Trophoblast cell (in vitro differentiated cells and primary cell): ENCODE measurements around the gene ZNF555.

Source experiments
- DNase-seq, 2 donors: peaks; one replicate each; pipeline ENCODE4 v3.0.0-alpha.2; 2016
- H2AFZ ChIP-seq: 2 replicates; pipeline ENCODE4 v1.6.1; 2013; ENCODE audit warnings: low read length, moderate library complexity, mild to moderate bottlenecking; ENCODE audit not compliant: insufficient read depth, poor library complexity
- H2AK5ac ChIP-seq: 2 replicates; pipeline ENCODE4 v1.6.1; 2013; ENCODE audit warnings: mild to moderate bottlenecking, low read length
- H2BK120ac ChIP-seq: 2 replicates; pipeline ENCODE4 v1.6.1; 2013; ENCODE audit warnings: low read length, mild to moderate bottlenecking, moderate library complexity; ENCODE audit not compliant: insufficient read depth, poor library complexity
- H2BK12ac ChIP-seq: 2 replicates; pipeline ENCODE4 v1.6.1; 2013; ENCODE audit warnings: mild to moderate bottlenecking, low read length, moderate library complexity
- H2BK5ac ChIP-seq: 2 replicates; pipeline ENCODE4 v1.6.1; 2013; ENCODE audit warnings: low read length, low read depth, moderate library complexity, mild to moderate bottlenecking; ENCODE audit not compliant: poor library complexity
- H3K14ac ChIP-seq: 2 replicates; pipeline ENCODE4 v1.6.1; 2013; ENCODE audit warnings: mild to moderate bottlenecking, low read length
- H3K18ac ChIP-seq: 2 replicates; pipeline ENCODE4 v1.6.1; 2013; ENCODE audit warnings: mild to moderate bottlenecking, low read length
- H3K23ac ChIP-seq: 2 replicates; pipeline ENCODE4 v1.6.1; 2013; ENCODE audit warnings: low read length
- H3K27ac ChIP-seq: 2 replicates; pipeline ENCODE4 v1.5.1; 2013; ENCODE audit warnings: low read depth, mild to moderate bottlenecking, inconsistent platforms, low read length, moderate library complexity
- H3K27me3 ChIP-seq: 2 replicates; pipeline ENCODE4 v1.6.1; 2013; ENCODE audit warnings: inconsistent platforms, mild to moderate bottlenecking, low read length, moderate library complexity; ENCODE audit not compliant: insufficient read depth
- H3K36me3 ChIP-seq, 2 experiments: 1 replicate in 1 of 2; 2 replicates in 1 of 2; pipeline ENCODE4 v1.6.1; 2013; ENCODE audit warnings: low read length in 2 of 2, mild to moderate bottlenecking in 2 of 2, moderate library complexity in 1 of 2; ENCODE audit not compliant: insufficient read depth in 2 of 2, control insufficient read depth in 1 of 2
- H3K4ac ChIP-seq: 2 replicates; pipeline ENCODE4 v1.6.1; 2013; ENCODE audit warnings: low read depth, mild to moderate bottlenecking, low read length, moderate library complexity
- H3K4me1 ChIP-seq, 2 experiments: 1 replicate in 1 of 2; 2 replicates in 1 of 2; pipeline ENCODE4 v1.6.1; 2013; ENCODE audit warnings: low read length in 2 of 2, mild to moderate bottlenecking in 2 of 2, moderate library complexity in 1 of 2; ENCODE audit not compliant: insufficient read depth in 2 of 2, control insufficient read depth in 1 of 2
- H3K4me2 ChIP-seq: 2 replicates; pipeline ENCODE4 v1.6.1; 2013; ENCODE audit warnings: inconsistent platforms, mild to moderate bottlenecking, low read length, moderate library complexity
- H3K4me3 ChIP-seq: 2 replicates; pipeline ENCODE4 v1.5.1; 2013; ENCODE audit warnings: mild to moderate bottlenecking, low read depth, low read length, inconsistent platforms
- H3K79me1 ChIP-seq: one replicate; pipeline ENCODE4 v1.6.1; 2013; ENCODE audit warnings: low read length
- H3K79me2 ChIP-seq: 2 replicates; pipeline ENCODE4 v1.6.1; 2013; ENCODE audit warnings: low read length, mild to moderate bottlenecking; ENCODE audit not compliant: control insufficient read depth, insufficient read depth, poor library complexity
- H3K9ac ChIP-seq: 2 replicates; pipeline ENCODE4 v1.6.1; 2013; ENCODE audit warnings: mild to moderate bottlenecking, low read length
- H3K9me3 ChIP-seq: 2 replicates; pipeline ENCODE4 v1.6.1; 2013; ENCODE audit warnings: low read depth, mild to moderate bottlenecking, control low read depth, inconsistent platforms, low read length; ENCODE audit not compliant: insufficient read depth
- H4K12ac ChIP-seq: 2 replicates; pipeline ENCODE4 v1.6.1; 2013; ENCODE audit warnings: low read depth, mild to moderate bottlenecking, low read length, moderate library complexity
- H4K8ac ChIP-seq: 2 replicates; pipeline ENCODE4 v1.6.1; 2013; ENCODE audit warnings: low read depth, mild to moderate bottlenecking, low read length, moderate library complexity
- H4K91ac ChIP-seq: one replicate; pipeline ENCODE4 v1.6.1; 2013; ENCODE audit warnings: low read depth, mild to moderate bottlenecking, low read length, moderate library complexity
- WGBS: extraction: QIAGEN DNeasy Blood & Tissue Kit; methylation state at CpG from one replicate; pipeline ENCODE4 v1.1.7; 2013; ENCODE audit warnings: missing lambda C conversion rate; ENCODE audit not compliant: insufficient read length, insufficient coverage; ENCODE audit errors: extremely low coverage; 5-methylcytosine and 5-hydroxymethylcytosine counted together

The ZNF555 gene

GRCh38 chr19:2812414-2813234 lies 28.7 kb upstream of the ZNF555 start:
- peaks cover 11% of the 10 kb centered on the region for H3K79me2 ChIP-seq
- H3K4me2 ChIP-seq: peak overlapping the region; percentile 3
- no peak overlapping the region for H3K9ac ChIP-seq
- peak overlapping the region; percentile 48 for H3K18ac ChIP-seq
- no CpG with 5 or more reads among the region's 37 CpGs for WGBS
- peak overlapping the region; percentile 55 for H2AFZ ChIP-seq
- peaks cover 65 to 66% of the 10 kb centered on the region in 2 experiments for H3K36me3 ChIP-seq
- no peak overlapping the region for H3K23ac ChIP-seq
- peak overlapping the region; percentile 91 for H2AK5ac ChIP-seq
- H3K4me1 ChIP-seq: peaks cover 29 to 33% of the 10 kb centered on the region in 2 experiments
- H2BK120ac ChIP-seq: peak overlapping the region; percentile 98
- no peak for DNase-seq
- H3K9me3 ChIP-seq: peaks cover 4% of the 10 kb centered on the region
- no peak overlapping the region for H3K4me3 ChIP-seq
- peak overlapping the region; percentile 66 for H2BK12ac ChIP-seq
- H4K12ac ChIP-seq: peak overlapping the region; percentile 65
- H4K91ac ChIP-seq: peak overlapping the region; percentile 99
- H3K79me1 ChIP-seq: peaks cover 37% of the 10 kb centered on the region
- peak overlapping the region; percentile 100 for H3K27ac ChIP-seq
- peak overlapping the region; percentile 97 for H3K14ac ChIP-seq
- peak overlapping the region; percentile 72 for H4K8ac ChIP-seq
- no peaks in the 10 kb centered on the region for H3K27me3 ChIP-seq
- peak overlapping the region; percentile 97 for H2BK5ac ChIP-seq
- peak overlapping the region; percentile 83 for H3K4ac ChIP-seq

GRCh38 chr19:2813235-2814160 lies 27.8 kb upstream of the ZNF555 start:
- Histone ChIP-seq H2BK120ac (peak overlapping the region; percentile 99), H3K23ac (no peak overlapping the region), H3K27me3 (no peaks in the 10 kb centered on the region), H2AK5ac (peak overlapping the region; percentile 99), H4K8ac (peak overlapping the region; percentile 95), H3K4me2 (peak overlapping the region; percentile 3), H3K14ac (peak overlapping the region; percentile 97), H3K4me1 (peaks cover 29 to 33% of the 10 kb centered on the region in 2 experiments), H2BK12ac (peak overlapping the region; percentile 99), H3K9me3 (peaks cover 4% of the 10 kb centered on the region), H3K9ac (no peak overlapping the region), H4K12ac (peak overlapping the region; percentile 87), H3K4me3 (no peak overlapping the region), H3K4ac (peak overlapping the region; percentile 83), H2BK5ac (peak overlapping the region; percentile 97), H2AFZ (peak overlapping the region; percentile 67), H4K91ac (peak overlapping the region; percentile 100), H3K18ac (peak overlapping the region; percentile 97), H3K27ac (peak overlapping the region; percentile 100), H3K79me1 (peaks cover 37% of the 10 kb centered on the region), H3K79me2 (peaks cover 11% of the 10 kb centered on the region), H3K36me3 (peaks cover 56 to 57% of the 10 kb centered on the region in 2 experiments)
- peak; percentile 30 to 31 for DNase-seq
- no CpG with 5 or more reads among the region's 35 CpGs for WGBS

- WGBS: no CpG with 5 or more reads among the region's 11 CpGs
- H3K9ac ChIP-seq: no peak overlapping the region
- H3K79me1 ChIP-seq: peaks cover 37% of the 10 kb centered on the region
- H2AK5ac ChIP-seq: peak overlapping the region; percentile 99
- peaks cover 11% of the 10 kb centered on the region for H3K79me2 ChIP-seq
- peak overlapping the region; percentile 100 for H4K91ac ChIP-seq
- H3K23ac ChIP-seq: no peak overlapping the region
- H2AFZ ChIP-seq: no peak overlapping the region
- DNase-seq: no peak
- peak overlapping the region; percentile 87 for H4K12ac ChIP-seq
- H3K9me3 ChIP-seq: peaks cover 4% of the 10 kb centered on the region
- H3K4me1 ChIP-seq: peaks cover 29 to 33% of the 10 kb centered on the region in 2 experiments
- peak overlapping the region; percentile 96 for H3K14ac ChIP-seq
- H3K4me2 ChIP-seq: no peak overlapping the region
- H2BK12ac ChIP-seq: peak overlapping the region; percentile 99
- H2BK120ac ChIP-seq: peak overlapping the region; percentile 99
- H3K36me3 ChIP-seq: peaks cover 47 to 48% of the 10 kb centered on the region in 2 experiments
- peak overlapping the region; percentile 95 for H4K8ac ChIP-seq
- H3K18ac ChIP-seq: peak overlapping the region; percentile 97
- H3K27ac ChIP-seq: peak overlapping the region; percentile 96
- H2BK5ac ChIP-seq: peak overlapping the region; percentile 94
- H3K4ac ChIP-seq: peak overlapping the region; percentile 80
- H3K4me3 ChIP-seq: peak overlapping the region; percentile 16
- H3K27me3 ChIP-seq: no peaks in the 10 kb centered on the region
Observed at GRCh38 chr19:2814426-2814825, 26.8 kb upstream of the ZNF555 start.

GRCh38 chr19:2815191-2815614 lies 26.1 kb upstream of the ZNF555 start:
- peak overlapping the region; percentile 33 for H2BK5ac ChIP-seq
- no peak overlapping the region for H3K4me3 ChIP-seq
- DNase-seq: no peak
- peaks cover 42% of the 10 kb centered on the region for H3K79me1 ChIP-seq
- peaks cover 39 to 40% of the 10 kb centered on the region in 2 experiments for H3K36me3 ChIP-seq
- H2AFZ ChIP-seq: no peak overlapping the region
- peak overlapping the region; percentile 92 for H2BK12ac ChIP-seq
- WGBS: no CpG with 5 or more reads among the region's 13 CpGs
- no peak overlapping the region for H4K12ac ChIP-seq
- peak overlapping the region; percentile 43 for H3K18ac ChIP-seq
- peaks cover 15% of the 10 kb centered on the region for H3K79me2 ChIP-seq
- peak overlapping the region; percentile 57 for H2BK120ac ChIP-seq
- H4K8ac ChIP-seq: peak overlapping the region; percentile 25
- H3K27me3 ChIP-seq: no peaks in the 10 kb centered on the region
- H3K14ac ChIP-seq: peak overlapping the region; percentile 69
- H3K9ac ChIP-seq: peak overlapping the region; percentile 30
- peak overlapping the region; percentile 86 for H2AK5ac ChIP-seq
- no peak overlapping the region for H3K27ac ChIP-seq
- no peak overlapping the region for H3K4me2 ChIP-seq
- H3K4ac ChIP-seq: peak overlapping the region; percentile 31
- peaks cover 29 to 33% of the 10 kb centered on the region in 2 experiments for H3K4me1 ChIP-seq
- H3K23ac ChIP-seq: no peak overlapping the region
- no peaks in the 10 kb centered on the region for H3K9me3 ChIP-seq
- H4K91ac ChIP-seq: peak overlapping the region; percentile 49
